Gastrocnemius medialis (tissue), 4 donors: ENCODE measurements around the gene INAFM2. TPM values are rescaled to one million over a fixed set of nuclear protein-coding genes. Genes with fewer than 3 reads are reported as not detected.

Experiments
- ATAC-seq, 2 donors: fragments of 150-250 bp; one replicate each; pipeline ENCODE4 v1.9.1; 2016
- DNase-seq, 2 donors: peaks; one replicate each; pipeline ENCODE4 v3.0.0-alpha.2; 2019
- H3K27ac ChIP-seq, 4 donors: fragments of 200-600 bp; sonication (generic); 1 replicate in 1 of 4; 2 replicates in 3 of 4; pipeline ENCODE4 v1.5.1; 2016 to 2018; ENCODE audit warnings: mild to moderate bottlenecking in 2 of 4, moderate library complexity in 1 of 4
- H3K27me3 ChIP-seq, 3 donors: fragments of 200-600 bp; sonication (generic) in 2 of 3; 1 replicate in 1 of 3; 2 replicates in 2 of 3; pipeline versions ENCODE4 v1.5.1 to v1.6.0; 2016 to 2019; ENCODE audit warnings: mild to moderate bottlenecking in 1 of 3, moderate library complexity in 1 of 3
- H3K36me3 ChIP-seq, 2 donors: fragments of 200-600 bp; sonication (generic) in 1 of 2; one replicate each; pipeline ENCODE4 v1.5.1; 2017 to 2018
- H3K4me1 ChIP-seq, 2 donors: fragments of 200-600 bp; sonication (generic) in 1 of 2; one replicate each; pipeline ENCODE4 v1.5.1; 2016 to 2017; ENCODE audit warnings: mild to moderate bottlenecking in 2 of 2
- H3K4me3 ChIP-seq, 4 donors: fragments of 200-600 bp; sonication (generic) in 3 of 4; 1 replicate in 1 of 4; 2 replicates in 3 of 4; pipeline ENCODE4 v1.5.1; 2016 to 2019; ENCODE audit warnings: mild to moderate bottlenecking in 2 of 4
- H3K9me3 ChIP-seq, 3 donors: fragments of 200-600 bp; sonication (generic) in 2 of 3; 1 replicate in 1 of 3; 2 replicates in 2 of 3; pipeline ENCODE4 v1.5.1; 2016 to 2019
- POLR2A ChIP-seq, 2 donors: fragments of 450-650 bp; IDR thresholded peaks; one replicate each; pipeline ENCODE4 v1.6.1; 2017; ENCODE audit warnings: antibody characterized with exemption in 2 of 2, mild to moderate bottlenecking in 2 of 2, moderate library complexity in 2 of 2
- in situ Hi-C, 4 donors: fragments of 200-750 bp; cut with MboI; loops; one replicate each; pipeline versions ENCODE4 v1.15.0 to v1.8.0; 2017; ENCODE audit warnings: low sequenced_read_pairs in 4 of 4
- intact Hi-C: fragments of 100-400 bp; cut with DNase I; formaldehyde crosslinking; loops from one replicate; pipeline ENCODE4 v1.15.1; 2023; ENCODE audit warnings: low total_unique reads
- total RNA-seq, 4 donors: library from RNA; depleted of rRNA; stranded (reverse); fragments of >200 nt; gene quantifications; one replicate each; pipeline versions ENCODE4 v1.1.0 to v1.2.3, GENCODE V29; 2016
- TF ChIP-seq, protein P1 (sequence below), 5 experiments: fragments of 450-650 bp in 3 of 5; fragments of 200-600 bp in 2 of 5; sonication (generic) in 2 of 5; IDR thresholded peaks in 4 of 5; conservative IDR thresholded peaks in 1 of 5; 1 replicate in 4 of 5; 2 replicates in 1 of 5; pipeline ENCODE4 v1.5.1; 2016 to 2019; ENCODE audit warnings: antibody characterized with exemption in 5 of 5, mild to moderate bottlenecking in 3 of 5, moderate library complexity in 3 of 5

INAFM2 gene
- total RNA-seq, 4 donors from 2014 or later, result 17.2 to 28.1 (median 17.7) TPM

- peak overlapping the region in 1 of 4 donors; percentile 99 for H3K27ac ChIP-seq
- ATAC-seq, result no peak
- H3K36me3 ChIP-seq, result peaks cover 0 to 18% of the 10 kb centered on the region in 2 donors
- intact Hi-C loops (no loop called here), in situ Hi-C loops (no loop called here)
- no peaks in the 10 kb centered on the region for H3K27me3 ChIP-seq
- no peaks in the 10 kb centered on the region for H3K9me3 ChIP-seq
- no peak for DNase-seq
- H3K4me3 ChIP-seq, result no peak overlapping the region
- TF ChIP-seq, protein P1, sequence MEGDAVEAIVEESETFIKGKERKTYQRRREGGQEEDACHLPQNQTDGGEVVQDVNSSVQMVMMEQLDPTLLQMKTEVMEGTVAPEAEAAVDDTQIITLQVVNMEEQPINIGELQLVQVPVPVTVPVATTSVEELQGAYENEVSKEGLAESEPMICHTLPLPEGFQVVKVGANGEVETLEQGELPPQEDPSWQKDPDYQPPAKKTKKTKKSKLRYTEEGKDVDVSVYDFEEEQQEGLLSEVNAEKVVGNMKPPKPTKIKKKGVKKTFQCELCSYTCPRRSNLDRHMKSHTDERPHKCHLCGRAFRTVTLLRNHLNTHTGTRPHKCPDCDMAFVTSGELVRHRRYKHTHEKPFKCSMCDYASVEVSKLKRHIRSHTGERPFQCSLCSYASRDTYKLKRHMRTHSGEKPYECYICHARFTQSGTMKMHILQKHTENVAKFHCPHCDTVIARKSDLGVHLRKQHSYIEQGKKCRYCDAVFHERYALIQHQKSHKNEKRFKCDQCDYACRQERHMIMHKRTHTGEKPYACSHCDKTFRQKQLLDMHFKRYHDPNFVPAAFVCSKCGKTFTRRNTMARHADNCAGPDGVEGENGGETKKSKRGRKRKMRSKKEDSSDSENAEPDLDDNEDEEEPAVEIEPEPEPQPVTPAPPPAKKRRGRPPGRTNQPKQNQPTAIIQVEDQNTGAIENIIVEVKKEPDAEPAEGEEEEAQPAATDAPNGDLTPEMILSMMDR (IDR thresholded peaks at IDR 0.05 in 4 of 5, conservative IDR thresholded peaks at IDR 0.05 in 1 of 5), result no peak
- TF ChIP-seq POLR2A (IDR thresholded peaks at IDR 0.05), result no peak
- H3K4me1 ChIP-seq, result peaks cover 32 to 45% of the 10 kb centered on the region in 2 donors
Observed at GRCh38 chr15:40332113-40332781, 8.8 kb downstream of the INAFM2 start.

DNA sequence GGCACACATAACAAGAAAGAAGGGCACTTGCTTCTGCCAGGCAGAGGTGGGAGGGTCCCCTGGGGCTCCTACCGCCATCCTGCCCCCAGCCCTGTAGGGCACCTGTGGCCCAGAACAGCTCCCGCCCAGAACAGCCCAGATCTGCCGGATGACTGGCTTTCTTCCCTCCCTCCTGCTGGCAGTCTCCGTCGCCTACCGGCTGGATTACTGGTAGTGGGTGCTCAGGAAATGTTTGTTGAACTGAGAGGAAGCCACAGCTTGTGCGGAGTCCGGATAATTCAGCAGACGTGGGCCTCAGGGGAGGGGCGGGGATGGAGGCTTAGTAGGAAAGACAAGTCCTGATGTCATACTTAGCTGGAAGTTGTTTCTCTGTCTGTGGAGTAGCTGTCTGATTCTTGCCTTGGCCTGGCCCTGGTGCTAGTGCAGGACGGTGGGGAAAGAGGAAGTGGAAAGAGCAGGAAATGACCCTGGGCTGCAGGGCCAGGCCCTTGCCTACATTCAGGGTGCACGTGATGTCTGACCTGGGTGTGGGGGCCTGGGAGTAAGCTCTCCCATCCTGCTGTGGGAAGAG is 10.5 kb downstream of the INAFM2 start:
- peak in 1 of 2 donors; percentile 33 for ATAC-seq
- Histone ChIP-seq H3K4me3 (no peak overlapping the region), H3K4me1 (peaks cover 50 to 62% of the 10 kb centered on the region in 2 donors), H3K27ac (peak overlapping the region; percentile 58 to 99 (median 98)), H3K9me3 (no peaks in the 10 kb centered on the region), H3K36me3 (peaks cover 0 to 18% of the 10 kb centered on the region in 2 donors), H3K27me3 (no peaks in the 10 kb centered on the region)
- intact Hi-C loops, result no loop called here
- DNase-seq, result peak; percentile 30 to 52
- in situ Hi-C loops, result no loop called here
- TF ChIP-seq, protein P1 (IDR thresholded peaks at IDR 0.05 in 4 of 5, conservative IDR thresholded peaks at IDR 0.05 in 1 of 5), result no peak
- TF ChIP-seq POLR2A (IDR thresholded peaks at IDR 0.05), result no peak

- intact Hi-C loops (no loop called here), in situ Hi-C loops (no loop called here)
- no peak for DNase-seq
- ATAC-seq, result no peak
- Histone ChIP-seq H3K4me1 (peaks cover 55 to 68% of the 10 kb centered on the region in 2 donors), H3K27me3 (no peaks in the 10 kb centered on the region), H3K4me3 (no peak overlapping the region), H3K27ac (peak overlapping the region; percentile 58 to 99 (median 98)), H3K36me3 (peaks cover 0 to 18% of the 10 kb centered on the region in 2 donors), H3K9me3 (no peaks in the 10 kb centered on the region)
- TF ChIP-seq POLR2A (IDR thresholded peaks at IDR 0.05), result no peak
- TF ChIP-seq, protein P1 (IDR thresholded peaks at IDR 0.05 in 4 of 5, conservative IDR thresholded peaks at IDR 0.05 in 1 of 5), result no peak
Observed at GRCh38 chr15:40334541-40334940, 11.0 kb downstream of the INAFM2 start.

DNA sequence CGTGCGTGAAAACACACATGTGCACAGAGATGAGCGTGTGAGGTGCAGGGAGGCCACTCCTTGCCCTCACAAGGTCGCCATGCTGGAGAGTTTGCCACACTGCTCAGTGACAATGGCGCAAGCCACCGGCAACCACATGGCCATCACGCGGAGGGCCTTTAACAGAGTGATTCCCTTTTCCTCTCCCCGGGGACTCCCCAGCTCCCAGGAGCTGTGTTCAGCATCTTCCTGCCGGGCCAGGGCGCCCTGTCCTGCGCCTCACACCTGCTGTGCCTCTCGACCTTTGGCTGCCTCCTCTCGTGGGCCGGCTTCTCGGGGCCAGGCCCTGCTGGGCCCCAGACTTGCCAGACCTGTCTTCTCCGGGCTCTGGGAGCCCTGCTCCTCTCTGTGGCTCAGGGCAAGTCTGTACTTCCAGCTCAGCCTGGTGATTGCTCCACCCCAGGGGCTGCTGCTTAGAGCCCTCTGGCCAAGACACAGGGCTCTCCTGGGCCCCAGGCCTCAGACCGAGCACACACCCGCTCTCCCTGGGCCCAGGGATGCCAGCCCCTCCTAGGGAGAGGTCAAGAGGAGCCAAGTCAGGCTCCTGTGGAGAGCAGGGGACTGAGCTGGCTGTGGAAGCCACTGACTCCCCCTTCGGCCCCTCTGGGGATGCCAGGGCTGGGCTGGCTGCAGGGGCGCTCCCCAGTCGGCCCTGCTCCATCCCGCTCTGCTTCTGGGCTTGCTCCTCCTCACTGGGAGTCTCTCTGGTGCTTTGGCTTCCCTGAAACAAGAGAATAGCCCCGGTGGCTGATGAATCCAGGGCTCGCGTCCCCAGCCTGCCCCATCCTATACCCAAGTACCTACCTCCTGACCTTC is 11.7 kb downstream of the INAFM2 start:
- Histone ChIP-seq H3K27ac (peak overlapping the region; percentile 58 to 99 (median 98)), H3K4me1 (peaks cover 60 to 74% of the 10 kb centered on the region in 2 donors), H3K9me3 (no peaks in the 10 kb centered on the region), H3K36me3 (peaks cover 0 to 18% of the 10 kb centered on the region in 2 donors), H3K27me3 (no peaks in the 10 kb centered on the region), H3K4me3 (no peak overlapping the region)
- in situ Hi-C loops (no loop called here), intact Hi-C loops (no loop called here)
- DNase-seq (peak in 1 of 2 donors; percentile 44), ATAC-seq (no peak)
- TF ChIP-seq, protein P1 (IDR thresholded peaks at IDR 0.05 in 4 of 5, conservative IDR thresholded peaks at IDR 0.05 in 1 of 5), result no peak
- no peak for TF ChIP-seq POLR2A (IDR thresholded peaks at IDR 0.05)
